NCI-H82 treated with DMSO at 0.1 percent for 48 hours (cell line): ENCODE measurements around the gene CFAP20.
"Not testable (repeated sequence)": the region's sequence is repeated elsewhere in the genome, so short reads cannot be mapped to it uniquely, and the experiment has no call there.

Source experiments
- DNase-seq: peaks from one replicate; lab custom pipeline; 2025; ENCODE audit not compliant: unreplicated experiment; lab: John Stamatoyannopoulos, UW

The CFAP20 gene

DNA sequence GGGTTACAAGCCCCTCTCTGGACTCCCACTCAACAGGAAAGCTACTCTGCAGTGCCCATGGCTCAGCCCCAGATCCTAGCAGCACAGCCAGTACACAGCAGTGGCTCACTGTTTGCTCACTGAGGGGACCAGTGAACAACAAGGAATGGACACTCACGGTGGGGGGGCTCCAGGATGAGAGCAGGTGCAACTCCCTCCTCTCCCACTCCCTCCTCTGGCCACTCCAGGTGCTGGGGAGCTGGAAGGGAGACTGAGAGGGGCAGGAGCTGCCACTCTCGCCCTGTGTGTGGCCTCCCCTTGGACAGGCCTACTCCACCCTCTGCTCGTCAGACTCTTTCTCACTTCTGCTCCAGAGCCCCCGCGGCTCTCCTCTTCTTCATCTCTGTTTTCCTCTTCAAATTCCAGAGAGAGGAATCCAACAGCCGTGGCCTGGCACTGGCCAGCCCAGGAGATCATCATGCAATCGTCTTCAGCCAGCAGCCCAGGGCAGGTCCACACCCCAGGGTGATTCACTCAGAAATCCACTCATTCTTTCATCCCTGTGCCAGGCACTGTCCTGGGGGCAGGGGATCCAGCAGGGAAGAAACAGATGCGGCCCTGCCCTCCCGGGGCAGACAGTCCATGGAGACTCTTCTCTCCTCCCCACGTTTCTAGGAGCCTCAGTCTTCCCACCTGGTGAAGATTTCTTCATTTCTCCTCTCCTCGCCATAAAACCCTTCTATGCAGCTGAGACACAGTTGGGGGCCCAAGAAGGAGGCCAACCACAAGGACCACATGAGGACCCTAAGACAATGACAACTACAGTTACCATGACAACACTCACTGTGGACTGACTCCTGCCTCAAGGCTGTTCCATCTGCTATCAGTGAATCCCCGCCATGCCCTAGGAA is 30.7 kb downstream of the CFAP20 start:
- no peak for DNase-seq

- no peak for DNase-seq
Measured at GRCh38 chr16:58096249-58096648, 32.9 kb downstream of the CFAP20 start.

DNA sequence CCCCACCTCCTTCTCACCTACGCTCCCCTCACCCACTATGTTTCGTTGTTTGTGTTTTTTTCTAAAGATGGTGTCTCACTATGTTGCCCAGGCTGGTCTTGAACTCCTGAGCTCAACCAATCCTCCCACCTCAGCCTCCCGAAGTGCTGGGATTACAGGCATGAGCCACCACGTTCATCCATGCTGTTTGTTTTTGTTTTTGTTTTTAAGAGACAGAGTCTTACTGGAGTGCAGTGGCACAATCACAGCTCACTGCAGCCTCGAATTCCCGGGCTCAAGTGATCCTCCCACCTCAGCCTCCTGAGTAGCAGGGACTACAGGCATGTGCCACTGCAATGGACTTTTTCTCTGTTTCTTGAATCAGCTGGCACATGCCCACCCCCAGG is 33.6 kb downstream of the CFAP20 start:
- DNase-seq: not testable (repeated sequence)

DNA sequence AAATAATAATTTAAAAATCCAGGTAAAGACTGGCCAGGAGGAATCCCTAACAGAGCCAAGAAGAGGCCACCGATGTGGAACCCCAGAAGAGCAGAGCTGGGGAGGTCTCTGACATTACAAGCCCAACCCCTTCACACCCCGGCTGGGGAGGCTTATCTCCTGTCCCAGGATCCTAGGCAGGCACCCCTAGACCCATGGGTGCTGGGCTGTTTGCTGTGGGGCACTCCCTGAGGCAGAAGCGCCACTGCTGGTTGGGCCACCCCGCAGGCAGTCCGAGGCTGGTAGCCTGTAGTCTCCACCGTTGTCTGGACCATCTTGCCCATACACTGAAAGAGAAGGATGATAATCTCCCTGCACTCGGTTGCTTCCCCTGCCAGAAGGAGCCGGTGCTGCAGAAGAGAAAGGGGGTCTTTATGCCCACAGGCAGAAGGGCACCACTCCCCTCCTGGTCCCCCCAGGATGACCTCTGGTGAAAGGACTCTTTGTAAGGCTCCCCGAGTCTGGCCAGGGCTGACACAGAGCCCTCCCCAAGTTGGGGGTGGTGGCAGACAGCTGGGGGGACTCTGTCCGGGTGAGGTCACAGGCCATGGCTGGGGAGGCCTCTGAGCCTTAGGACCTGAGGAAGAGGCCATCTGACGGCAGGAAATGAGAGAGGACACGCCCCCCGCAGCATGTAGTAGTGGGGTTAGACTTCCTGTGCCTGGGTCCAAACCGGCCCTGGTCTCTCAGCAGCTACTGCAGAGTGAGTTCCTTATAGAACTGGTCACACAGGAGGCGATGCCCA is 34.2 kb downstream of the CFAP20 start:
- no peak for DNase-seq

GRCh38 chr16:58094026-58094425 is 35.2 kb downstream of the CFAP20 start:
- DNase-seq: no peak

GRCh38 chr16:58090396-58090795 is 38.8 kb downstream of the CFAP20 start:
- DNase-seq: not testable (repeated sequence)

GRCh38 chr16:58088091-58088490 is 41.1 kb downstream of the CFAP20 start:
- no peak for DNase-seq

DNA sequence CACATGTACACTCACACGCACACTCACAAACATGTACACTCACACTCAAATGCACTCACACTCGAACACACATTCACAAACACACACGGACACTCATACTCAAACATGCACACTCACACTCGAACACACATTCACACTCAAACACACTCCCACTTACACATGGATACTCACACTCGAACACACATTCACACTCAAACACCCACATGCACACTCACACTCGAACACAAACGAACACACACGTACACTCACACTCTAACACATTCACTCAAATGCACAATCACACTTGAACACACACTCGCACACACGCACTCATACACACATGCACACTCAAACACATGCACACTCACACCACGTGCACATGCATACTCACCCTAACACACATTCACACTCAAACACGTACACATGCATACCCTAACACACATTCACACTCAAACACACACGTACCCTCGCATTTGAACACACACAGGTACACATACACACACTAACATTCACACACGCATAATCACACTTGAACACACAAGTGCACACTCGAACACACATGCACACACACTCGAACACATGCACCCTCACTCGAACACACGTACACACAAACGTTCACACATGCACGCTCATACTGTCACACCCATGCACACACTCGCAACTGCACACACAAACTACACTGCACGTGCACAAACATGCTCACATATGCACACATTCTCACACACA is 41.8 kb downstream of the CFAP20 start:
- DNase-seq: no peak

DNA sequence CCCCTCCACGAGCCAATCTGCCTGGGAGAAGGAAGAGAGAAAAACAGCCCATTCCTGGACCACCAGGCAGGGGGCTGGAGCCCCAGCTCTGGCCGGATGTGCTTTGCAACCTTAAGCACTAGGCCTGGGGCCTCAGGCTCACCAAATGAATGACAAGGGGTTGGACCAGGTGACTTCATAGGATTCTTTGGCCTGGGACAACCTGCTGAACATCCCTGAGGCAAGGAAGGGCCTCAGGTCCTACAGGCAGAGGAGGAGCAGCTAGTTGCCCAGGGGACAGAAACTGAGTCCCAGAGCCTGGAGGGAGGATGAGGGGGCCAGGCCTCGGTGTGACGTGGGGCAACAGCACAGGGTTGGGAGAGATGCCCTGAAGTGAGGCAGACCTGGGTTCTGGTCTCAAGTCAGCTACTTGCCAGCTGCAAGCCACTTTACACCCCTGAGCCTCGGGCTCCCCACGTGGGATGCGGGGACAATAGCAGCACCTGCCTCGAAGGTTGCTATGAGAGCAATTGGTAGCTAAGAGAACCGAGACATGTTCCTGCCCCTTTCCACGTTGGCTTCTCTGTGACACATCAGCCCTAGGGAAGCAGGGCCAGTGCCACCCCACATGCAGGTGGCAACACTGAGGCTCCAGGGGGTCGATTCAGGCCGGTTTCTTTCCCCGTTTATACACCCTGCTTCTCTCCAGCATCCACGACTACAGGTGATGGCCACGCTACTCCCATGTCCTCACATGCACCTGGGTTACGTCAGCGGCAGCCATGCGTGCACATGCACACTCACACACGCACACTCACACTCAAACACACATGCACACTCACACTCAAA is 42.6 kb downstream of the CFAP20 start:
- no peak for DNase-seq

GRCh38 chr16:58085584-58086251 is 43.5 kb downstream of the CFAP20 start:
- DNase-seq: no peak

- no peak for DNase-seq
Measured at GRCh38 chr16:58085171-58085570, 44.0 kb downstream of the CFAP20 start.

DNA sequence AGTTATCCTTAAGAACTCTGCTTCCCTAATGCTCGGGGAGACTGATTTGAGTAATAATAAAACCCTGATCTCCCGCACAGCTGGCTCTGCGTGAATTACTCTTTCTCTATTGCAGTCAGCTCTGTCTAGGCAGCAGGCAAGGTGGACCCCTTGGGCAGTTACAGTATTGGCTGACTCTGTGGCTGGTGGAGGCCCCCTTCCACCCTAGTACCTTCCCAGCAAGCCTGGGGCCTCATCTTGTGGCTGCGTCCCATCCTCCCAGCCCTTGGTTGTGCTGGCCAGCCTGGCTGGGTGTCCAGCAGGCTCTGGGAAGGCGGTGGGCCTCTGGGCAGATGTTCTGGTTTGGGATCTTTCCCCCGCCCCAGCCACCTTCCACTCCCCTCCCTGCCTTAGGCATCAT is 44.5 kb downstream of the CFAP20 start:
- no peak for DNase-seq

- DNase-seq: no peak
Measured at GRCh38 chr16:58082381-58082780, 46.8 kb downstream of the CFAP20 start.

DNA sequence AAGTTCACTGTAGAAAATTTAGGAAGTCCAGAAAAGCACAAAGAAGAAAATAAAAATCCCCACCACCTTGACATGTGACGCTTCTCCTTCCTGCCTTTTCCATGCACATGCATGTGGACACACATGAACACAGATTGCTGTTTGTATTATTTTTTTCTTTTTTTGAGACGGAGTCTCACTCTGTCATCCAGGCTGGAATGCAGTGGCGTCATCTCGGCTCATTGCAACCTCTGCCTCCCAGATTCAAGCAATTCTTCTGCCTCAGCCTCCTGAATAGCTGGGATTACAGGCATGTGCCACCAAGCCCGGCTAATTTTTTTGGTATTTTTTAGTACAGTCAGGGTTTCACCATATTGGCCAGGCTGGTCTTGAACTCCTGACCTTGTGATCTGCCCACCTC is 48.5 kb downstream of the CFAP20 start:
- not testable (repeated sequence) for DNase-seq

DNA sequence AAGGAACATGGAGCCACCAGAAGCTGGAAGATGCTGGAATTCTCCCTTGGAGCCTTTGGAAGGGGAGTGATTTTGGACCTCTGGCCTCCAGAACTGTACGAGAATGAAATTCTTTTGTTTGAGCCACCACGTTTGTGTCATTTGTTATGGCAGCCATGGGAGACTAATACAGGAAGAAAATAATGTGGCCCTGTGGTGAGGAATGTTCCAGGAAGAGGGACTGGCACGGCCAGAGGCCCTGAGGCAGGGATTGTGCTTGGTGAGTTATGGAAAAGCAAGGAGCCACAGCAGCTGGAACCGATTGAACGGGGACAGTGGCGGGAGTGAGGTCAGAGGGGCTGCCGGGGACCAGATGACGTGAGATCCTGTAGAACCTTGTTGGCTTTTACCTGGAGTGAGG is 51.4 kb downstream of the CFAP20 start:
- no peak for DNase-seq

- DNase-seq: no peak
Measured at GRCh38 chr16:58076514-58076913, 52.7 kb downstream of the CFAP20 start.

- DNase-seq: no peak
Measured at GRCh38 chr16:58074657-58075056, 54.5 kb downstream of the CFAP20 start.

DNA sequence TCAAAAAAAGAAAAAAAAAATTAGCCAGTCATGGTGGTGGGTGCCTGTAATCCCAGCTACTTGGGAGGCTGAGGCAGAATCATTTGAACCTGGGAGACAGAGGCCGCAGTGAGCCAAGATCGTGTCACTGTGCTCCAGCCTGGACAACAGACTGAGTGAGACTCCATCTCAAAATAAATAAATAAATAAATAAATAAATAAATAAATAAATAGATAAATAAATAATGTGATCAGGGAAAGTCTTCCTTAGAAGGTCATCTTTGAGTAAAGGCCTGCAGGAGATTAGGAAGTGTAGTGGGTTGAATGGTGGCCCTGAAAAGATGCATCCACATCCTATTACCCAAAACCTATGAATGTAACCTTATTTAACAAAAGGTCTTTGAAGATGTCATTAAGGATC is 56.1 kb downstream of the CFAP20 start:
- DNase-seq: not testable (repeated sequence)

DNA sequence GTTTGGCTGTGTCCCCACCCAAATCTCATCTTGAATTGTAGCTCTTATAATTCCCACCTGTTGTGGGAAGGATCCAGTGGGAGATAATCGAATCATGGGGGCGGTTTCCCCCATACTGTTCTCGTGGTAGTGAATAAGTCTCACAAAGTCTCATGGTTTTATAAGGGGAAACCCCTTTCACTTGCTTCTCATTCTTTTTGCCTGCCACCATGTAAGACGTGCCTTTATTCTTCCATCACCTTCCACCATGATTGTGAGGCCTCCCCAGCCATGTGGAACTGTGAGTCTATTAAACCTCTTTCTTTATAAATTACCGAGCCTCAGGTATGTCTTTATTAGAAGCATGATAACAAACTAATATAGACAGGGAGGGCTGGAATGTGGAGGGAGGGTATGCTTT is 57.0 kb downstream of the CFAP20 start:
- not testable (repeated sequence) for DNase-seq

- DNase-seq: no peak
Measured at GRCh38 chr16:58070585-58070984, 58.6 kb downstream of the CFAP20 start.
